HPDE6-E6E7 (cell line): Measurements from ENCODE around the gene SPRR2B.
"Not testable (repeated sequence)": the region's sequence is repeated elsewhere in the genome, so short reads cannot be mapped to it uniquely, and the experiment has no call there.

ENCODE experiments used
- DNase-seq: peaks from one replicate; pipeline ENCODE4 v3.0.0; 2011; ENCODE audit warnings: missing footprints; ENCODE audit errors: extremely low spot score

SPRR2B gene

GRCh38 chr1:153071511-153071910 lies at the start of gene SPRR2B:
Gene SPRR2B, minus strand, starts transcription at chr1:153071611. Its CDS starts 772 bp downstream, at chr1:153070839.
- no peak for DNase-seq

GRCh38 chr1:153120945-153121344 lies 49.5 kb upstream of the SPRR2B start:
- no peak for DNase-seq

GRCh38 chr1:153119491-153119971 lies 48.1 kb upstream of the SPRR2B start:
- no peak for DNase-seq

- not testable (repeated sequence) for DNase-seq
Measured at GRCh38 chr1:153115264-153115663, 43.9 kb upstream of the SPRR2B start.

- no peak for DNase-seq
Measured at GRCh38 chr1:153113416-153113815, 42.0 kb upstream of the SPRR2B start, which contains the start of gene SPRR2F. Gene SPRR2F, minus strand, starts transcription at chr1:153113516. Its CDS starts 783 bp downstream, at chr1:153112733.

GRCh38 chr1:153112454-153112853 lies 41.0 kb upstream of the SPRR2B start:
- not testable (repeated sequence) for DNase-seq

GRCh38 chr1:153100245-153100644 lies 28.8 kb upstream of the SPRR2B start:
- peak; percentile 10 for DNase-seq

GRCh38 chr1:153099461-153100045 lies 28.1 kb upstream of the SPRR2B start:
- DNase-seq = no peak

GRCh38 chr1:153095764-153096163 lies 24.4 kb upstream of the SPRR2B start:
- DNase-seq = no peak

- no peak for DNase-seq
Measured at GRCh38 chr1:153094426-153094825, 23.0 kb upstream of the SPRR2B start, which contains the start of gene SPRR2E. Gene SPRR2E, minus strand, starts transcription at chr1:153094526. Its CDS starts 775 bp downstream, at chr1:153093751.

- no peak for DNase-seq
Measured at GRCh38 chr1:153087652-153088051, 16.2 kb upstream of the SPRR2B start.

GRCh38 chr1:153081736-153082135 lies 10.3 kb upstream of the SPRR2B start:
- DNase-seq = no peak

GRCh38 chr1:153072806-153073726 lies 1.7 kb upstream of the SPRR2B start:
- DNase-seq = no peak

- DNase-seq = no peak
Measured at GRCh38 chr1:153070243-153070642, 1.2 kb downstream of the SPRR2B start.

- peak; percentile 12 for DNase-seq
Measured at GRCh38 chr1:153058826-153059784, 12.3 kb downstream of the SPRR2B start.

GRCh38 chr1:153058154-153058553 lies 13.3 kb downstream of the SPRR2B start:
- DNase-seq = no peak

- DNase-seq = no peak
Measured at GRCh38 chr1:153057375-153057774, 14.0 kb downstream of the SPRR2B start, which contains the start of gene SPRR2A. Gene SPRR2A, minus strand, starts transcription at chr1:153057512. Its CDS starts 777 bp downstream, at chr1:153056735.

- DNase-seq = not testable (repeated sequence)
Measured at GRCh38 chr1:153056111-153056510, 15.3 kb downstream of the SPRR2B start.

- no peak for DNase-seq
Measured at GRCh38 chr1:153049211-153049610, 22.2 kb downstream of the SPRR2B start.

GRCh38 chr1:153040950-153041631 lies 30.3 kb downstream of the SPRR2B start, which contains the start of gene SPRR2D:
Gene SPRR2D, minus strand, starts transcription at chr1:153041120. Its CDS starts 774 bp downstream, at chr1:153040346.
- no peak for DNase-seq

- DNase-seq = no peak
Measured at GRCh38 chr1:153035211-153035610, 36.2 kb downstream of the SPRR2B start.
